HG03457 (cell line): ENCODE results near the gene DPYSL5.
"Not testable (repeated sequence)": the region's sequence is repeated elsewhere in the genome, so short reads cannot be mapped to it uniquely, and the experiment has no call there.

Experiments used
- ATAC-seq: cut with Tn5 transposase; IDR thresholded peaks from one replicate; pipeline ENCODE4 v1.9.1; 2021; ENCODE audit warnings: moderate number of reproducible peaks; ENCODE audit not compliant: unreplicated experiment

The DPYSL5 gene

DNA sequence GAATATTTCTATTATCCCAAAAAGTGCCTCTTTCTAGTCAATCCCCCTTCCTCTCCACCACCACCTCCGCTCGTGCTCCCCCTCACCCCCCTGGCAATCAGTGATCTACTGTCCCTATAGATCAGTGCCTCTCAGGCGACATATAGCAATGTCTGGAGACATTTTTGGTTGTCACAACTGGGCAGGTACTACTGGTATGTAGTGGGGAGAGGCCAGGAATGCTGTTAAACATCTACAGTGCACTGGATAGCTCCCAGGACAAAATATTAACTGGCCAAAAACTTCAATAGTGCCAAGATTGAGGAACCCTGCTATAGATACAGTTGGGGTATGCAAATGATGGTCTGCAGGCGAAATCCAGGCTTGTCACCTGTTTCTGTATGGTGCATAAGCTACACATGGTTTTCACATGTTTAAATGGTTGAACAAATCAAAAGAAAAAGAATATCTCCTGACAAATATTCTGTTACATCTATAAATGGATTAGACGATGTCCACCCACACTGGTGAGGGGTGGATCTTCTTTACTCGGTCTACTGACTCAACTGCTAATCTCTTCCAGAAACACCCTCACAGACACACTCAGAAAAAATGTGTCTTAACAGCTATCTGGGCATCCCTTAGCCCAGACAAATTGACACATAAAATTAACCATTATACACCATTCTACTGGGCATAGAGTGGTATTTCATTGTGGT is 25.5 kb downstream of the DPYSL5 start:
- no peak for ATAC-seq

DNA sequence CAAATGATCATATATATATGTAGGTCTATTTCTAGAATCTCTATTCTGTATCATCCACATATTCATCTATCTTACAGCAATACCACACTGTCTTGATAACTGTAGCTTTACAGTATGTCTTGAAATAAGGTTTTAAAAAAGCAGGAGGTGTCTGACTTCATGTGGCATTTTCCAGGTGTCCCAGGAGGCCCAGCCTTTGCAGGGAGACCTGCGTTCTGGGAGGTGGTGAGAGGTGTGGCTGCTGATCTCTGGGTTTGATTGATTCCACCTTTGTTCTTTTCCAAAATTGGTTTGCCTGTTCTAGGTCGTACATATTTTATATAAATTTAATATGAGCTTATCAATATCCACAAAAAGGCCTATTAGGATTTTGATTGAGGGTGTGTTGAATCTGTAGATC is 26.6 kb downstream of the DPYSL5 start:
- ATAC-seq = no peak

DNA sequence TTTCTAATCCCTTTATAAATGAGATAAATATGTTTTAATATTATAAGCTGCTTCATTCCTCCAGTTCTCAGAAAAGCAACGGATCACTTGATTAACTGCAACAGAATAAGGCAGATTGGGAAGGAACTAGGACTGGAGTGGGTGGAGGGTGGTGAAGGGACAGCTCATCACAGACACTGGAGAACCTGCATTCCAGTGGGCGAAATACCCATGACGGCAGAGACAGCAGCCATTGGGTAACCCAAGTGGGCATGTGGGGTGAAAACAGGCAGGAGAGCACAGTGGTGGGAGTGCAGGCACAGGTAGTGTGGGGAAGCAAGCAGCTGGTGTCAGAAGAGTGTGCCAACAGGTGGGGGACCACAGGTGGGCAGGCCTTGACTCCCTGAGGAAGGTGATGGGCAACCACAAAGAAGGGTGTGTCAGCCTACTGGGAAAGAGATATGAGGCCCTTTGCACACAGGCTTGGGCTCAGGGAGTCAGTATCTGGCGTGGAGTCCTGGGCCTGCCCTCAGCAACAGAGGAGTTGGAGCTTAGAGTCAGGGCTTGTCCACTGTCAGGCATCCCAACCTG is 27.2 kb downstream of the DPYSL5 start:
- ATAC-seq = no peak

DNA sequence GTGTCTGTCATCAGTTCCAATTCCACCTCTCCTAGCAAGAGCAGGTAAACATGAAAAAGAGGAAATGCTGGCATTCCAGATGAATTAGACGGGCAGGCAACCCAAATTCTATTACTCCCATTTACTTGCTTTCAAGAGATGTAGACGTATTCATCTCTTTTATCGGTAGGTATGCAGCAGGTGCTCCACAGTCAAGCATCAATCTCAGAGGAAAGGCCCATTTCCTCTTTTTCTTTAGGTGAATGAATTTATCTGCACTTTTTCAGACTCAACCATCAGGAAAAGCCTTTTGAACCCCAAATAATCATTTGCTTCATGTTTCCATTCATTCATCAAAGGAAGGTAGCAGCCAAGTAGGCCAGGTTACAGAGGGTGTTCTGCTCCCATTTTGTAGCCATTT is 27.9 kb downstream of the DPYSL5 start:
- ATAC-seq = no peak

DNA sequence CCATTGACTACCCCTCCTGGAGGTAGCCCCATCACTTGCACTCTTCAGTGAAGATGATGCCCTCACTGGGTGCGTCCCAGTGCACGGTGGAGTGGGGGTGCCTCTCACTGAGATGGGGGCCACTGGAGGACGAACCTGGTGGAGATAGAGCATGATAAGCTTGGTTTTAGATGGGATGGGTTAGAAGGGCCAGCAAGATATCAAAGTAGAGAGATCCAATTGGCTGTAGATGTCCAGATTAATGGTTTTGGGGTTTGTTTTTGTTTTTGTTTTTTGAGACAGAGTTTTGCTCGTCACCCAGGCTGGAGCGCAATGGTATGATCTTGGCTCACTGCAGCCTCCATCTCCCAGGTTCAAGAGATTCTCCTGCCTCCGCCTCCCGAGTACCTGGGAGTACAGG is 28.3 kb downstream of the DPYSL5 start:
- ATAC-seq = no peak

DNA sequence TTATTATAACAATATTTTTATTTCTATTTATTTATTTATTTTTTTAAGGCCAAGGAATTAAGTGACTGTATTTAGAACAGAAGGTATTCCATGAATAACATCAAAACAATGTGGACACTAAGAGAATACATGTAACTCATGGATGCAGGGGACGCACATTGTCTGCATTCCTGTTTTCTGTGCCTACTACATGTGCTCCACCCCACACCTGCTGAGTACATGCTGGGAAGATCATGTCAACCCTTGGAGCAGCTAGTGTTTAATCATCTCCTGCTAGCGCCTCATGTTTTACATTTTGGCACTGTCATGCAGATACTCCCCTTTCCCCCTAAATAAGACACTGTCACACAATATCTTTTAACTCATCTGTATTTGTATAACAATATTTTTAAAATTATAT is 29.3 kb downstream of the DPYSL5 start:
- no peak for ATAC-seq

DNA sequence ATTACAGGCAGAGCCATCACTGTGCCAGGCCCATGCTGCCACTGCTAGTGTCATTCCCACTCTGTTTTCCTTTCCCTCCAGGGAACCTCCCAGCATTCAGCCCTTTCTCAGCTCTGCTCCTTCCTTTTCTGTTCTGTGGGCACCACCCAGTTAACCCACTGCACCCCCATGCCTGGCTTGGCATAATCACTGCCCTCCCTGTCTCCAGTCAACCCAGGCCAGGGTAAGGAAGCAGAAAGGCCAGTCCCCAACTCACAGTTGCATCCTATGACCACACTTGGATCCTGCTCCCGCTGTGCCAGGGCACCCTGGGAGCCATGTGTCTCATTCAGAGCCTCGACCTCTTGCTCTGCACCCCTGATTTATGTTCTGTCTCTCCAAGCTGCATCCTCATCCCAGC is 32.2 kb downstream of the DPYSL5 start:
- ATAC-seq = no peak

DNA sequence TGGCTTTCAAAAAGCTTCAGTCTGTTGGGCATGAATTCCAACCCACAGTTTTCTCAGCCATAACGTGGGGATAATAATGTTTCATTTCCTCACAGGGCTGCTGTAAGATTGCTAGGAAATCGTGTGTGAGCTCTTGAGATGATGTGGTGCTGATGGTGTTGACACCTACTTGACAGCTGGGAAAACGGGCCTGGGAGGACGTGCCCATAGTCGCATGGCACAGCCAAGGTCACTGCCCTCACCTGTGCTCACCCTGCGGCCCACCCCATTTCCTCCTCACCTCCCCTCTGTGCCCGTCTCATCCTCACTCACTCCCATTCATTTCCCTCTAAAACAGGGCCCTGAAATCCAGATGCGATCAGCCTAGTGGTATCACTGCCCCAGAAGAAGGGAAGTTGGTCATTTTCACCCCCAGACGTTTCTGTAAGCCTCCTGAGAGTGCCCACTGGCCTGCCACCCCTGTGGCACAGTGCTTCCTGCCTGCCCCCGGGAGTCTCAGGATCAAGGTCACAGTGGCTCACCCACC is 33.0 kb downstream of the DPYSL5 start:
- ATAC-seq = no peak

DNA sequence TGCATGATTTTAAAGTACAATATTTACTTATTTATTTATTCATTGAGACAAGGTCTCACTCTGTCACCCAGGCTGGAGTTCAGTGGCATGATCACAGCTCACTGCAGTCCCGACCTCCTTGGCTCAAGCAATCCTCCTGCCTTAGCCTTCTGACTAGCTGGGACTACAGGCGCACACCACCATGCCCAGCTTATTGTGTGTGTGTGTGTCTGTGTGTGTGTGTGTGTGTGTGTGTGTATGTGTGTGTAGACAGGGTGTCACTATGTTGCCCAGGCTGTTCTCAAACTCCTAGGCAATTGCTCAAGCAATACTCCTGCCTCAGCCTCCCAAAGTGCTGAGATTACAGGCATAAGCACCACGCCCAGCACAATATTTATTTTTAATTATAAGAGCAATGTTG is 34.3 kb downstream of the DPYSL5 start:
- not testable (repeated sequence) for ATAC-seq

DNA sequence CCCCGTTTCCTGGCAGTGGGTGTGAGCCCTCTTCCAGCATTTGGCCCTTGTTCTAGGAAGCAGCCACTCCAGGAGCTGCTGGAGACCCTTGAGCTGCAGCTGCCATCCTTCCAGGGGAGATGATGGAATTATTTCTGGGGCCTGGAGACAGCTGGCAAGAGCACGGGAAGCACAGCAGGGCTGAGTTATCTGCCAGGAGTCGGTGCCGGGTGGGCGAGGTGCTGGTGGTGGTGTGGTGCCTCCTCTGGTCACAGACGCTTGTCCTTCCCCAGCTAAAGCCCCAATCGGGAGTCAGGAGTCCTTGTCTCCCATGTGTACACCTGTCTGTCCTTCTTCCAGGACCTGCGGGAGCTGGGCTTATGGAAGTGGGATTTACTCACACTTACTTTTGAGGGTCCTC is 36.0 kb downstream of the DPYSL5 start:
- ATAC-seq = no peak

DNA sequence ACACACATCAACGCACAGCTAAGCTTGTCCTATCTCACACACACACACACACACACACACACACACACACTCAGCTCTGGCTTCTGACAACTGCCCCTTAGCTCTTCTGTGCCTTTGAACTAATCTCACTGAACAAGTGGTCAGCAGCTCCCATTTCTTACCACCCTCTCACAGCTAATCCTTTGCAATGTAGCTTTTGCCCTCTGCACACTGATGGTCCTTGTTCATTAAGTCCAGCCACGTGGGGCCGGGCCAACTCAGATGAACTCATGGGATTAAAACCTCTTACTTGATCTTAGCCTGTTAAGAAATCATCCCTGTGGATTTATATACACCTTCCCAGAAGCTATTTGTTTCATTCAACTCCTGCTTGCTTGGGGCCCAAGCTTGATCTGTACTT is 36.6 kb downstream of the DPYSL5 start:
- ATAC-seq = no peak

DNA sequence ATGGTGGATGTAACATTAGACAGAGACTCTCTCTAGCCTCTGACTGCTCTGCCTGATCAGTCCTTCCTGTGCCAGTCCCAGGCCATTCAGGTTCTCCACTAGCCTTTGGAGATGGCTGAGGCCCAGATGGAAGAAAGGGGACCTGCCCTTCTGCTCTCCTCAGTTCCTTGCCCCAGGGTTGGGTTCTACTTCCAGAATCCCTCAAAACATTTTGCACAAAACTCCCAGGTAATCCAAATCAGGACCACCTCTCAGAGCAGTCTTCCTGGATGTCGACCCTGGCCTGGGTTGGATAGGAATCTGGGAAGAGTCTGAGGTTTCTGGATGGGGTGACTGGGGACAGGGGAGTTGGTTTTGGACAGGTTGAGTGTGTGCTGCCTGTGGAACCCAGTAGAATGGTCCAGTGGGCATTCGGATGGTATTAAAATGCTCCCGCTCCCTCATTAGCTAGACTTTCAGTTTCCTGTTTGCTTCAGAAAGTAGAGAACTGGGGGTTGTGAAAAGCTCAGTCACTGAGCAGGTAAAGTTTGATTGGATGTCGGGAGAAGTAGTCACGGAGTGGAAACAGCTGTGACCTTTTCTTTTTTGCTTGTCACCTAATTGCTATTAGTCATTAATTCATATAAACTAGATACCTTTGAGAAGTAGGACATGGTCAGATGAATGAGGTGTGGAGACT is 37.9 kb downstream of the DPYSL5 start:
- no peak for ATAC-seq

DNA sequence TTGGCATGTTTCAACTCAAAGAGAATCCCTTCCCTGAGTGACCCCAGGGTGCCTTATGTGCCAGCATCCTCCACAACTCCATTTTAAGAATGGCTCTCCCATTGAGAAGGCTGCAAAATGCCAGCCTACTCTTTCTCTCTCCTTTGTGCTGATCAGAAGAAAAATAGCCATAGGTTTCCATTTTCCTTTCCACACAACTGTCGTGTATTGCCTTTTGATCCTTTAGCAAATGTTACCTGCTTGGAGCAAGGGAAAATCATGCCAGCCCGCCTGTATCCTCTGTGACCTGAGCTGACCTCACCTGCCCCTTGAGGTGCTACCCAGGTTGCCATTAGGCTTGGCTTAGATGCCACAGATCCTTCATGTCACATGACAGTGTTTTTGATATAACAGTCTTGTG is 38.8 kb downstream of the DPYSL5 start:
- no peak for ATAC-seq

DNA sequence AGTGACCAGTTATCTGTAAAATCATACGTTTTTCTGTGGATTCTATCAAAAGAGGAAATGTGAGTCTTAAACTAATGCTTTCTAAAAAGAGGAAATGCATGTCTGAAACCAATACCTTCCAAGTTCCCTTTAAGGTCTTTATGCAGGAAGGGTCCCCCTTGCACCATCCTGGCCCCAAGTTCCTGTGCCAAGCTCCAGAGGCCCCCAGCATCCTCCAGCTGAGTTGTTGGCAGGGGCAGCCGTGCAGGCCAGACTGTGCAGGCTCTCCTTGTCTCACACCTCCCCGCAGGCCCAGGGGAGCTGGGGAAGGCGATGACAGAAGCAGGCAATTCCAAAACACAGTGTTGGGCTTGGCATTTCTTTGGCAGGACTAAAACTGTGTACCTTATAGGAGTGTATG is 39.2 kb downstream of the DPYSL5 start:
- no peak for ATAC-seq

DNA sequence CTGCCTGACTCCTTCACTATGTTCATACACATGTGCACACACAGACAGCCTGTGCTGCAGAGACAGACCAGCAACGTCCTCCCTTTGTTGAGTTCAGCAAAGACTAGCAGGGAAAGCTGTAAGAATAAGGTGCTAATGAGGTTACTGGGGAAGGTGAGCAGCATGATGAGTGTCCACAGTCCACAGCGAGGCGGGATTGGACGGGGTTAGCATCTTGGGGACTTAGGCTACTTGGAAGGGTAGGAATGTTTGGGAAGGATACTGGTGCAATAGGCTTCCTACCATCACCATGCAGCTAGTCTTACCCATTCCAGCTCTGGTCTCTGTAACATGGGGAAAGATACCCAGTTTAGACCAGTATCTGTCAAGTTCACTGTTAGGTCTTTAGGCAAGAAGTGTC is 41.9 kb downstream of the DPYSL5 start:
- ATAC-seq = no peak

DNA sequence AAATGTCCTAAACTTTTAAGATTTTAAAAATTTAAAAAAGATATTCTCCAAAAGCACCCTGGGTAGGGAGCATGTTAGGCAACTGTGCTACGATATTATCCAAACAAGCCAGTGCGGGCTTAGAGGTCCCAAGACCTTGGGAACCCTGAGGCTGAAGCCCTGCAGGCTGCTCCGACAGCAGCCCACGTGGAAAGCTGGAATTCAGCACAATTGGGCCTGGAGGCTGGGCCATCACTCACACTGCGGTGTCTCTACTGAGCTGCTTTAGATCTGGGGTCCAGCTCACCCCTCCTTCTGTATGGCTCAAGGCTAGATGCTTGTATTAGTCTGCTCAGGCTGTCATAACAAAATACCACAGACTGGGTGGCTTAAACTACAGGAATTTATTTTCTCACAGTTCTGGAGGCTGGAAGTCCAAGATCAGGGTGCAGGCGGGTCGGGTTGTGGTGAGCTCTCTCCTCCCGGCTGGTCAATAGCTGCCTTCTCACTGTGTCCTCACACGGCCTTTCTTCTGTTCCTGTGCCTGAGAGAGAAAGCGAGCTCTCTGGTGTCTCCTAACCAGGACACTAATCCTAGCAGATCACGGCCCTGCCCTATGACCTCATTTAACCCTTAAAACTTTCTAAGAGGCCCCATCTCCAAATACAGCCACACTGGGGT is 42.5 kb downstream of the DPYSL5 start:
- ATAC-seq = no peak

DNA sequence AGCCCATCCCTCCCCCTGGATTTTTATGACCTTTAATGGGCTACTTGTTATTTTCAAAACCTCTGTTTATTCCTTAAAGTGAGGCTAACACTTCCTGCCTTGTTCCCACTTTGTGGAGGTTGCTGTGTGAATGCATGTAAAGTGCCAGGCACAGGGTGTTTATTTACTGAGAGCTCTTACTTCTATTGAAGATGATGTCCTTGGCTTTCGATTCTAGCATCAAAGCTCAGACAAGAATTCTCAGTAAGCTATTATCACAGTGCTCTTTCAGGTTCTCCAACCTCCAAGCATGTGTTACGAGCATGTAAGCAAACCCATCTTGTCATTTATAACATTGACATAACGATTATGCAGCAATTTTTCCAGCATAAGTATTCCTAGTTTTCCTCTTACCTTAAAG is 44.2 kb downstream of the DPYSL5 start:
- no peak for ATAC-seq

DNA sequence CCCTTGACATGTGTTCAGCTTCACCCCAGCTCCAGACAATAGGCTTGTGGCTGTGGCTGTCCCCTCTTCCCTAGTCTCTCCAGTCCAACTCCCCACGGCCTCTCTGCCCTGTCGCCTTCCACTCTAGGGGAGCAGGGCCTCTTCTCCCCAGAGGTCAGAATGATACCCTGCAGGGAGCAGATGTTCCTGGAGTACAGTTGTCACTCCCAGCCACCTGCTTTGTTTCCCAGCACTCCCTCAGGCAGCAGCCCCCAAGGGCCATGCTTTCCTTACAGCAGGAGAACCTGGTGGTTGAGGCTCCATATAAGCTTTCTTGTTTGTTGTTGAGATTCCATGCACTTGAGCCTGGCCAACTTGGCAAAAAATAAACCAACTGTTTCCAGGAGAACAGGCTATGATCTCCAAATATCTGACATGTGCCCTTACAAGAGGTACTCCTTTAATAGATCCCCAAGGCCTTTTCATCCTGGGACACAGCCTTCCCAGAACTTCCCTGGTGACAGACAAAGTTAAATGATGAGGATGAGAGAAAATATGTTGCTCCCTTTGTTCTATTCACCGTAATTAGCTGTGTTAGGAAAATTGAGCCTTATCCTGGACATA is 45.1 kb downstream of the DPYSL5 start:
- ATAC-seq = no peak

DNA sequence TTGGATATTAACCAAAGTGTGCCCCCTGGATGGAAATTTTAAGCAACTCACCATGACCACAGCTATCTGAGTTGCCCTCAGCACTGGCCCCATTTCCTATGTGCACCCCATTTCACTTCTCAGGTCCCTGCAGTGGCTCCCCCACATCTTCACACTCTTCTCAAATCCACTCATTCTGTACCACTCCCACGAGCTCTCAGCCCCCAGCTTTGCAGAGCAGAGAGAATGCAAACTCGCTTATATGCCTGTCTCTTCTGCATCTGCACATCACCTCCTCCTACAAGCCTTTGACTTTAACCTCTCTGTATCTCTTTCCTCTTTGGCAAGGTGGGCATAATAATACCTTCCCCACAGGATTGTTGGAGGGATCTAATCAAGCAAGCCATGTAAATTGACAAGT is 46.2 kb downstream of the DPYSL5 start:
- ATAC-seq = no peak

DNA sequence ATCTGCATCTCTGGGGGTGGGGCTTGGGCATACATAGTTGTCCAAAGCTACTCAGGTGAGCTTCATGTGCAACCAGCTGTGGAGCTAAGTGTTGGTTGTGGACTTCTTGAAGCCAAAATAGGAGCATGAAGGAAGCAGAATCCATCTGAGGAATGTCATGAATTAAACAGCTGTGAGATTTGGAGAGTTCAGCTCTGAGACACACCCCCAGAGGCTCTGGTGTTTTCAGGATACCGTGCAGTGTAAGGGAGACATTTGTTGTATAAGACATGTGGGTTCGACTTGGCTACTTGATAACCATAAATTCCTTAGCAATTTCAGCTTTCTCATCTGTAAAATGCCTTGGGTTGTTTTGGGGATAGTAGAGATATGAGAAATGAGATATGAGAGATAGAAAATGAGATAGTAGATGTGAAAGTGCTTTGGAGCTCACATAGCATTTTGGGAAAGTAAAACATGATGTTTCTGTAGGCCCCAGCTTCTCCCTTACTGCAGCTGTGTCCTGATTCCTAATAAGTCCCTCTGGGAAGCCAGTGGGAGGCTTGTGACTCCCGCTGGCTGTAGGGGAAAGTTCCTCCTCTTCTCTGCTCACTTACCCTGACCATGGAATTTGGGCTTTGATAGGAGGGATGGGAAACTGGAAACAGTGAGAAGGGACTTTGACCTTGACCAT is 50.0 kb downstream of the DPYSL5 start:
- ATAC-seq = no peak
